Endothelial cell of umbilical vein (primary cell): Measurements from ENCODE around the gene EEF1AKMT1. TPM values are rescaled to one million over a fixed set of nuclear protein-coding genes. Genes with fewer than 3 reads are reported as not detected.

Experiments used
- BruUV-seq: library from RNA; stranded (reverse); fragments of 400-500 nt; replicated peaks from 2 replicates; lab custom pipeline; 2021; lab: Mats Ljungman, UMichigan
- CTCF ChIA-PET: fragments of 300-600, 350-600 bp; sonication (Branson Sonifier 250); formaldehyde crosslinking; loops from one replicate; lab custom pipeline; 2021; ENCODE audit warnings: antibody characterized with exemption, inconsistent platforms; lab: Charles Lee
- POLR2A ChIA-PET: fragments of 300-600, 350-600 bp; sonication (Branson Sonifier 250); formaldehyde crosslinking; loops from one replicate; lab custom pipeline; 2021; ENCODE audit warnings: antibody characterized with exemption, inconsistent platforms; lab: Charles Lee
- DNase-seq: peaks from one replicate; pipeline ENCODE4 v3.0.0-alpha.2; 2011; ENCODE audit warnings: low read depth, low spot score
- FAIRE-seq: peaks from 2 replicates; lab custom pipeline; 2011; peaks lifted over from hg19 to GRCh38; lab: Jason Lieb, UNC
- H2AFZ ChIP-seq: 2 replicates; pipeline ENCODE4 v1.6.0; 2012; ENCODE audit warnings: low read depth, low read length, control low read depth, inconsistent platforms
- H3K27ac ChIP-seq: 2 replicates; pipeline ENCODE4 v1.5.1; 2011; ENCODE audit warnings: low read depth, mild to moderate bottlenecking, control low read depth, low read length, moderate library complexity; ENCODE audit not compliant: insufficient read depth
- H3K27me3 ChIP-seq, 2 experiments: 2 replicates each; pipeline versions ENCODE4 v1.6.0 to v1.6.1; 2011; ENCODE audit warnings: low read length in 2 of 2, mixed read lengths in 1 of 2; ENCODE audit not compliant: control insufficient read depth in 2 of 2, insufficient read depth in 2 of 2
- H3K36me3 ChIP-seq, 2 experiments: 2 replicates in 1 of 2; 3 replicates in 1 of 2; pipeline ENCODE4 v1.5.1; 2011; ENCODE audit warnings: low read length in 2 of 2, mild to moderate bottlenecking in 1 of 2, moderate library complexity in 1 of 2; ENCODE audit not compliant: control insufficient read depth in 2 of 2, insufficient read depth in 2 of 2; ENCODE audit errors: extremely low read depth in 1 of 2
- H3K4me1 ChIP-seq: 3 replicates; pipeline ENCODE4 v1.5.1; 2011; ENCODE audit warnings: mild to moderate bottlenecking, low read length; ENCODE audit not compliant: control insufficient read depth, insufficient read depth; ENCODE audit errors: extremely low read depth
- H3K4me2 ChIP-seq: 2 replicates; pipeline ENCODE4 v1.6.1; 2011; ENCODE audit warnings: low read length, control low read depth, mixed read lengths; ENCODE audit not compliant: insufficient read depth
- H3K4me3 ChIP-seq, 3 experiments: fragments of 200-600 bp in 1 of 3; sonication (generic), shearing (Covaris generic) in 1 of 3; replicated peaks in 1 of 3; 2 replicates each; pipeline ENCODE4 v1.5.1; 2011 to 2016; ENCODE audit warnings: control low read depth in 3 of 3, low read length in 3 of 3, mild to moderate bottlenecking in 2 of 3, inconsistent platforms in 1 of 3, low read depth in 1 of 3, moderate library complexity in 1 of 3; ENCODE audit not compliant: insufficient read depth in 1 of 3
- H3K79me2 ChIP-seq: 2 replicates; pipeline ENCODE4 v1.6.0; 2012; ENCODE audit warnings: low read length, inconsistent platforms; ENCODE audit not compliant: control insufficient read depth, insufficient read depth
- H3K9ac ChIP-seq: replicated peaks from 2 replicates; pipeline ENCODE3; 2011; ENCODE audit warnings: low read length, control low read depth; ENCODE audit not compliant: insufficient read depth; ENCODE audit errors: extremely low read depth
- H3K9me1 ChIP-seq: replicated peaks from 3 replicates; pipeline ENCODE4 v1.6.0; 2011; ENCODE audit warnings: mild to moderate bottlenecking, low read length; ENCODE audit not compliant: control insufficient read depth, insufficient read depth; ENCODE audit errors: extremely low read depth
- H3K9me3 ChIP-seq: replicated peaks from 2 replicates; pipeline ENCODE4 v1.5.1; 2012; ENCODE audit warnings: low read length, inconsistent platforms; ENCODE audit not compliant: control insufficient read depth, insufficient read depth
- H4K20me1 ChIP-seq: replicated peaks from 2 replicates; pipeline ENCODE3; 2011; ENCODE audit warnings: mild to moderate bottlenecking, low read length; ENCODE audit not compliant: control insufficient read depth, insufficient read depth; ENCODE audit errors: extremely low read depth
- EZH2 ChIP-seq: IDR thresholded peaks from 2 replicates; pipeline ENCODE4 v1.6.1; 2012; ENCODE audit warnings: borderline replicate concordance, low read depth, mild to moderate bottlenecking, moderate library complexity, low read length, inconsistent platforms; ENCODE audit not compliant: severe bottlenecking
- GATA2 ChIP-seq: IDR thresholded peaks from 2 replicates; pipeline ENCODE4 v1.7.0; 2011; ENCODE audit warnings: low read depth, mild to moderate bottlenecking, moderate library complexity, mixed read lengths, low read length; ENCODE audit not compliant: insufficient read length, insufficient read depth
- JUN ChIP-seq: IDR thresholded peaks from 2 replicates; pipeline ENCODE4 v1.6.1; 2011; ENCODE audit warnings: borderline replicate concordance, low read depth; ENCODE audit not compliant: insufficient read length, insufficient read depth
- MYC ChIP-seq: IDR thresholded peaks from one replicate; pipeline ENCODE4 v1.6.1; 2011; ENCODE audit warnings: mild to moderate bottlenecking, low read depth, low read length
- POLR2A ChIP-seq: IDR thresholded peaks from 2 replicates; pipeline ENCODE4 v1.6.1; 2012; ENCODE audit warnings: low read depth, mild to moderate bottlenecking, control low read depth, low read length
- dilution Hi-C: fragments of 300-500 bp; cut with MboI; formaldehyde crosslinking; loops from one replicate; pipeline ENCODE4 v1.15.0; 2019; ENCODE audit warnings: low sequenced_read_pairs; ENCODE audit not compliant: extremely low pct_ligation_motif_present
- intact Hi-C: fragments of 100-400 bp; cut with micrococcal nuclease; formaldehyde crosslinking; loops from one replicate; pipeline ENCODE4 v1.10.0; 2022
- polyA plus RNA-seq, 4 experiments: library from polyadenylated mRNA; depleted of rRNA in 3 of 4; stranded (reverse) in 3 of 4; unstranded in 1 of 4; fragments of >200 nt; gene quantifications; 2 replicates each; pipeline versions ENCODE4 v1.2.1 to v1.2.3, GENCODE V29; 2011 to 2012; ENCODE audit warnings: missing spikeins in 1 of 4
- total RNA-seq: library from RNA; stranded (reverse); gene quantifications from 2 replicates; pipeline ENCODE4 v1.2.3, GENCODE V29; 2021
- TF ChIP-seq, protein P1 (sequence below): IDR thresholded peaks from 2 replicates; pipeline ENCODE4 v1.6.1; 2011; ENCODE audit not compliant: insufficient read depth, insufficient read length

EEF1AKMT1 gene
- total and polyA plus RNA-seq, 2 donors (not counting 3 experiments of a cell fraction or from before 2014, with no cell fraction given) = 9.0 to 11.1 TPM

DNA sequence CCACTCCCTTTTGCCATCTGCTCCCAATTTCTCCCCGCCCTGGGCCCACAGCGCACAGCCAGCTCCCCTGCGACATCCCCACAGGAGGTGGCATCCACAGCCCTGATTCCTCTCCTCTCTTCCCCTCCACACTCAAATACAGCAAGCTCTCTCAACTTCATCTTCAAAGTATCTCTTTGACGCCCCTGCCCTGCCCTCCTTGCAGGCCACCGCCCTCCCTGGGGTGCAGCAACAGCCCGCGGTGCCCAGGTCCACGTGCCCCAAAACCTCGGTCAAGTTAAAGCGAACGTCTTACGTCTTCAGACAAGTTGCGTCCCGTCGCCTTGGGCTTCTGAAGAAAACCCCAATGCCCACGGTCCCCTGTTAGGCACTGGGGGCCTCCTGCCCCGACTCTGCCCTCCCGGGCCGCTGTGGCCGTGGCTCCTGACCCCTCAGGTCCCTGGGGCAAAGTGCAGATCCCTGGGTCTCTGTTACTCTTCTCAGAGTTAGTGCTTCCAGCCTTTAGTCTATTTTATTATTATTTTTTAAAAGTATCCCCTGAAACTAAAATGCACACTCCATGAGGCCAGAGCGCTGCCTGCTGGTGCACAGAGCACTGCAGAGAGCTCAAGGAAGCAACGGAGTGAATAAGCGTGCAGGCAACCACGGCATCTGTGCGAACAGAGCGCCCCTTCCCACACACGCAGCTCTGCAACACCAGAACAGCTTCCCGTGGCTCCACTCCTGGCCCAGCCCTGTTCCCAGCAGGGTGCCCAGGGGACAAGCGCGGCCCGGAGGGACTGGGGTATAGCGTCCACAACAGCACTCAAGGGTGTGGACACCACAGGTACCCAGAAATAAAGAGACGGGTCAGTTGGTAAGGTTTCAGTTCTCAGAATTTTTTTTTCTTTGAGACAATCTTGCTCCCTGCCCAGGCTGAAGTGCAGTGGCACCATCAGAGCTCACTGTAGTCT, 43.9 kb downstream of the EEF1AKMT1 start:
- CTCF ChIA-PET = interaction anchor here (1.5 kb wide), 1 partner anchor 195 kb away, joined by 3 read pairs; no protein-coding TSS in a partner anchor
- dilution Hi-C loops = no loop called here

DNA sequence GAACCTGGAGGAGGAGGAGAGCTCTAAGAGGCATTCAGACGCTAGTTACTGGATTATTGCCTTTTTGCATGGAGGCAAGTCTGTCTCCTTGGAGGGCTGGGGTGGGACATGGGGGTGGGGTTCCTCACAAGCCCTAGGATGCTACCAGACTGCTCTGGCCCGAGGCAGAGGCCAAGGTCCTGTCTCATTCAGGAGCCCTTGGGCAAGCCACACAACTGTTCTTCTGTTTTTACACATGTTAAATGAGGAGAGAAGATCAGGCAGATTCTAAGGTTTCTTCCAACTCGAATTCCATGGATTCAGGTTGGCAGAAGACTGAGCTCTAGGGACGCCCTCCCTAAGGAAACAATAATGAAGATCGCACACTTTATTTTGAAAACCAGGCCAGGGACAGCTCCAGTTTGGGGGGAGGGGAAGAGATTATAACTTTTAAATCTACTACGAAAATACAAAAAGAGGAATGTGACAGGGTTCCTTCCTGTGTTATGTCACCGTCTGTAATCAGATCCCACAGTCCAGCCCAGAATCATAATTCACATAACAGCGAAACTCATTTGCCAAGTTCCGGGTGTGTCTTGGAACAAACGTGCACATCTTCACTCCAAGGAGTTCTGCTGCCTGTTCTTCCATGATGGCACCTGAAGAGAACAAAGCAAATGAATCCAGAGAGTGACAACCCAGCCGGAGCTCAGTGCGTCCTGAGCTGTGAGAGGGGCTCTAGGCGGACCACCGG, 45.0 kb downstream of the EEF1AKMT1 start:
- FAIRE-seq (peak; percentile 86), DNase-seq (peak; percentile 49)
- Histone ChIP-seq H2AFZ (peak overlapping the region; percentile 58), H3K79me2 (no peaks in the 10 kb centered on the region), H3K4me1 (peaks cover 7% of the 10 kb centered on the region), H3K36me3 (no peaks in the 10 kb centered on the region), H3K9ac (no peak overlapping the region), H3K9me3 (no peaks in the 10 kb centered on the region), H3K4me3 (no peak overlapping the region), H3K27me3 (no peaks in the 10 kb centered on the region), H4K20me1 (no peaks in the 10 kb centered on the region), H3K9me1 (no peaks in the 10 kb centered on the region), H3K4me2 (peak overlapping the region; percentile 38), H3K27ac (peak overlapping the region; percentile 7)
- dilution Hi-C loops (no loop called here), intact Hi-C loops (no loop called here)
- BruUV-seq = no TSS peak
- TF ChIP-seq GATA2 = peak; percentile 23
- TF ChIP-seq EZH2 = no peak
- ChIA-PET POLR2A (no interaction called here), CTCF (interaction anchor here (0.6 to 1.5 kb wide), 5 partner anchors 17 to 232 kb away, joined by 3 to 4 read pairs (median 3); no protein-coding TSS in a partner anchor)

More for the DNA sequence above, 43.9 kb downstream of the EEF1AKMT1 start:
- DNase-seq (no peak), FAIRE-seq (no peak)
- no peaks in the 10 kb centered on the region for H3K27me3 ChIP-seq
- H3K36me3 ChIP-seq = no peaks in the 10 kb centered on the region
- no peaks in the 10 kb centered on the region for H3K9me3 ChIP-seq
- POLR2A ChIA-PET = no interaction called here
- no peaks in the 10 kb centered on the region for H3K9me1 ChIP-seq
- no peaks in the 10 kb centered on the region for H3K79me2 ChIP-seq
- intact Hi-C loops = no loop called here
- no peaks in the 10 kb centered on the region for H4K20me1 ChIP-seq
- no TSS peak for BruUV-seq
- H3K4me2 ChIP-seq = no peak overlapping the region
- no peak overlapping the region for H3K4me3 ChIP-seq
- H3K27ac ChIP-seq = no peak overlapping the region
- peaks cover 7% of the 10 kb centered on the region for H3K4me1 ChIP-seq
- H2AFZ ChIP-seq = no peak overlapping the region
- H3K9ac ChIP-seq = no peak overlapping the region
- TF ChIP-seq, protein P1, sequence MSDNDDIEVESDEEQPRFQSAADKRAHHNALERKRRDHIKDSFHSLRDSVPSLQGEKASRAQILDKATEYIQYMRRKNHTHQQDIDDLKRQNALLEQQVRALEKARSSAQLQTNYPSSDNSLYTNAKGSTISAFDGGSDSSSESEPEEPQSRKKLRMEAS = no peak
- TF ChIP-seq POLR2A (no peak), GATA2 (no peak), MYC (no peak), JUN (no peak)
